Stimulated activated naive CD8-positive, alpha-beta T cell treated with anti-CD3 and anti-CD28 coated beads, Interleukin-15, Interleukin-2, amounts not matched to agents 100 U/mL and 50 U/mL, for 24 hours (primary cell): Measurements from ENCODE around the gene TMEM205.
"Not testable (repeated sequence)": the region's sequence is repeated elsewhere in the genome, so short reads cannot be mapped to it uniquely, and the experiment has no call there.

Source experiments
- ATAC-seq: fragments of 150-1000 bp; cut with Tn5 transposase; one replicate; pipeline ENCODE4 v1.10.0; 2021
- DNase-seq: peaks from one replicate; pipeline ENCODE4 v3.0.0; 2021

Gene TMEM205

GRCh38 chr19:11373166-11373884 lies 27.3 kb upstream of the TMEM205 start:
- DNase-seq (no peak), ATAC-seq (no peak)

GRCh38 chr19:11370744-11371143 lies 24.7 kb upstream of the TMEM205 start:
- ATAC-seq = no peak
- DNase-seq = no peak

GRCh38 chr19:11367528-11367927 lies 21.5 kb upstream of the TMEM205 start:
- DNase-seq (no peak), ATAC-seq (no peak)

GRCh38 chr19:11365557-11366117 lies 19.6 kb upstream of the TMEM205 start:
- no peak for DNase-seq
- no peak for ATAC-seq

GRCh38 chr19:11364935-11365334 lies 18.9 kb upstream of the TMEM205 start:
- ATAC-seq (no peak), DNase-seq (no peak)

GRCh38 chr19:11364296-11364904 lies 18.3 kb upstream of the TMEM205 start:
- DNase-seq (no peak), ATAC-seq (no peak)

GRCh38 chr19:11363881-11364280 lies 17.8 kb upstream of the TMEM205 start:
- ATAC-seq (no peak), DNase-seq (no peak)

- no peak for DNase-seq
Measured at GRCh38 chr19:11361771-11362731, 16.0 kb upstream of the TMEM205 start.

GRCh38 chr19:11361037-11361770 lies 15.1 kb upstream of the TMEM205 start:
- DNase-seq (no peak), ATAC-seq (peak; percentile 24)

More at GRCh38 chr19:11361771-11362731, 16.0 kb upstream of the TMEM205 start:
- no peak for ATAC-seq

- no peak for ATAC-seq
- no peak for DNase-seq
Measured at GRCh38 chr19:11359421-11359820, 13.4 kb upstream of the TMEM205 start.

- no peak for ATAC-seq
- DNase-seq = no peak
Measured at GRCh38 chr19:11356676-11357550, 10.8 kb upstream of the TMEM205 start.

- ATAC-seq (no peak), DNase-seq (no peak)
Measured at GRCh38 chr19:11356074-11356397, 10.0 kb upstream of the TMEM205 start.

- DNase-seq = peak; percentile 87
- peak; percentile 77 for ATAC-seq
Measured at GRCh38 chr19:11355160-11356073, 9.3 kb upstream of the TMEM205 start, which contains the start of gene PLPPR2. TSS of gene PLPPR2 (plus strand) at chr19:11355432. CDS start at chr19:11357674, 2,242 bp downstream.

- DNase-seq, ATAC-seq: not testable (repeated sequence)
Measured at GRCh38 chr19:11354102-11354501, 8.0 kb upstream of the TMEM205 start.

GRCh38 chr19:11349171-11349570 lies 3.1 kb upstream of the TMEM205 start:
- ATAC-seq (no peak), DNase-seq (no peak)

- ATAC-seq (no peak), DNase-seq (no peak)
Measured at GRCh38 chr19:11347546-11348039, 1.5 kb upstream of the TMEM205 start.

GRCh38 chr19:11345122-11345803 lies 805 bp downstream of the TMEM205 start:
- no peak for ATAC-seq
- no peak for DNase-seq

GRCh38 chr19:11342429-11342828 lies 3.6 kb downstream of the TMEM205 start:
- no peak for ATAC-seq
- DNase-seq = no peak

GRCh38 chr19:11340099-11340467 lies 6.0 kb downstream of the TMEM205 start:
- not testable (repeated sequence) for ATAC-seq, DNase-seq
